Body of pancreas (tissue), 4 donors: Measurements from ENCODE around the gene ZNF497. TPM values are rescaled to one million over a fixed set of nuclear protein-coding genes. Genes with fewer than 3 reads are reported as not detected.

Source experiments
- ATAC-seq: fragments of 150-250 bp; one replicate; pipeline ENCODE4 v1.9.1; 2016
- DNase-seq, 4 donors: peaks; one replicate each; pipeline ENCODE4 v3.0.0-alpha.2; 2019
- H3K27ac ChIP-seq, 4 donors: fragments of 200-600 bp; sonication (generic); 1 replicate in 3 of 4; 2 replicates in 1 of 4; pipeline versions ENCODE4 v1.5.1 to v1.6.1; 2016 to 2019; ENCODE audit warnings: mild to moderate bottlenecking in 1 of 4, mixed read lengths in 1 of 4, moderate library complexity in 1 of 4
- H3K27me3 ChIP-seq, 2 donors: fragments of 200-600 bp; sonication (generic); one replicate each; pipeline ENCODE4 v1.6.0; 2016; ENCODE audit warnings: mild to moderate bottlenecking in 1 of 2
- H3K36me3 ChIP-seq, 2 donors: fragments of 200-600 bp; sonication (generic); replicated peaks in 1 of 2; 2 replicates each; pipeline ENCODE4 v1.5.1; 2016; ENCODE audit warnings: low read depth in 2 of 2; ENCODE audit not compliant: insufficient read depth in 1 of 2
- H3K4me1 ChIP-seq: fragments of 200-600 bp; sonication (generic); one replicate; pipeline ENCODE4 v1.6.0; 2016
- H3K4me3 ChIP-seq, 2 donors: fragments of 200-600 bp; sonication (generic); 1 replicate in 1 of 2; 2 replicates in 1 of 2; pipeline ENCODE4 v1.5.1; 2016 to 2019
- H3K9me3 ChIP-seq, 3 donors: fragments of 200-600 bp; sonication (generic); 1 replicate in 2 of 3; 2 replicates in 1 of 3; pipeline ENCODE4 v1.5.1; 2016
- POLR2A ChIP-seq, 3 donors: fragments of 450-650 bp; IDR thresholded peaks; one replicate each; pipeline ENCODE4 v1.6.1; 2016; ENCODE audit warnings: antibody characterized with exemption in 3 of 3, mild to moderate bottlenecking in 2 of 3
- WGBS, 2 donors: methylation state at CpG; one replicate each; pipeline ENCODE4 v1.1.5; 2017; 5-methylcytosine and 5-hydroxymethylcytosine counted together
- intact Hi-C: fragments of 100-400 bp; cut with DNase I; formaldehyde crosslinking; loops from one replicate; pipeline ENCODE4 v1.15.1; 2023
- total RNA-seq, 2 donors: library from RNA; depleted of rRNA; stranded (reverse); fragments of >200 nt; gene quantifications; one replicate each; pipeline ENCODE4 v1.1.0, GENCODE V29; 2016
- TF ChIP-seq, protein P1 (sequence below), 7 experiments: fragments of 450-650 bp in 4 of 7; fragments of 200-600 bp in 3 of 7; sonication (generic) in 3 of 7; IDR thresholded peaks; one replicate each; pipeline ENCODE4 v1.5.1; 2016 to 2019; ENCODE audit warnings: antibody characterized with exemption in 7 of 7

The ZNF497 gene
- total RNA-seq, 2 donors from 2014 or later = 4.6 to 4.7 TPM

DNA sequence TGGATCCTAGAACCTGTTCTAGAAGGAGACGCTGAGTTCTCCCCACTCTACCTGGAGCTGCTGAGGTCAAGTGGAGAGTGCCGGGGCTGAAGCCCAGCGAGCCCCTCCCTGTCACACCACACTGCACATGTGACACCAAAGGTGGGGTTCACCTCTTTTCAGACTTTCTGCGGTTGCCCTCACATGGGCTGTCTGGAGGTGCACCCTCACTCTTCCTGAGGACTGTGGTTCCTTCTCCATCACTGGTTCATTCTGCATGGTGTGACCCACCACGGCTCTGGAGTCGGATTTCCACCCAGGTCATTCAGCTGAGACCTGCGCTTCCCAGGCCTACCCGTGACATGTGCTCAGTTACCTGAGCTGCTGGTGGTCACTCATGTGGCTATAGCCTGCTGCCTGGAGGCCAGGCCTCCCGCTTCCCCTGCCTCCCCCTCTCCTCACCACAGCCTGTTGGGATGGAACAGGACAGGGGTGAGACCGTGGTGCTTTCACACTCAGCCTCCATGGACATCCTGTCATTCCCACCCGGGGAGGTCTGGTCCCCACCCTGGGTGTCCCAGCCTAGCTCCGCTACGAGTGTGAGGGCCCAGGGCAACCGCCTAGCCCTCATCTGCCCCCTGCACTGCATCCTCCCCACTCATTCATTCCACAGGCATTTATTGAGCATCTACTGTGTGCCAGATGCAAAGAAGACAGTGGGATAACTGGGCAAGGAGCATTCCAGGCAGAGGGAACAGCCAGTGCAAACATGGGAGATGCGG is 8.7 kb downstream of the ZNF497 start:
- Histone ChIP-seq H3K27me3 (no peaks in the 10 kb centered on the region), H3K4me1 (peaks cover 14% of the 10 kb centered on the region), H3K27ac (no peak overlapping the region), H3K36me3 (no peaks in the 10 kb centered on the region), H3K4me3 (no peak overlapping the region), H3K9me3 (no peaks in the 10 kb centered on the region)
- ATAC-seq (no peak), DNase-seq (no peak)
- 74 to 89% methylated on average over 11 to 15 of the region's 15 CpGs for WGBS, 2 donors
- TF ChIP-seq, protein P1, sequence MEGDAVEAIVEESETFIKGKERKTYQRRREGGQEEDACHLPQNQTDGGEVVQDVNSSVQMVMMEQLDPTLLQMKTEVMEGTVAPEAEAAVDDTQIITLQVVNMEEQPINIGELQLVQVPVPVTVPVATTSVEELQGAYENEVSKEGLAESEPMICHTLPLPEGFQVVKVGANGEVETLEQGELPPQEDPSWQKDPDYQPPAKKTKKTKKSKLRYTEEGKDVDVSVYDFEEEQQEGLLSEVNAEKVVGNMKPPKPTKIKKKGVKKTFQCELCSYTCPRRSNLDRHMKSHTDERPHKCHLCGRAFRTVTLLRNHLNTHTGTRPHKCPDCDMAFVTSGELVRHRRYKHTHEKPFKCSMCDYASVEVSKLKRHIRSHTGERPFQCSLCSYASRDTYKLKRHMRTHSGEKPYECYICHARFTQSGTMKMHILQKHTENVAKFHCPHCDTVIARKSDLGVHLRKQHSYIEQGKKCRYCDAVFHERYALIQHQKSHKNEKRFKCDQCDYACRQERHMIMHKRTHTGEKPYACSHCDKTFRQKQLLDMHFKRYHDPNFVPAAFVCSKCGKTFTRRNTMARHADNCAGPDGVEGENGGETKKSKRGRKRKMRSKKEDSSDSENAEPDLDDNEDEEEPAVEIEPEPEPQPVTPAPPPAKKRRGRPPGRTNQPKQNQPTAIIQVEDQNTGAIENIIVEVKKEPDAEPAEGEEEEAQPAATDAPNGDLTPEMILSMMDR (IDR thresholded peaks at IDR 0.05) = no peak
- TF ChIP-seq POLR2A (IDR thresholded peaks at IDR 0.05) = no peak
- intact Hi-C loops = no loop called here

DNA sequence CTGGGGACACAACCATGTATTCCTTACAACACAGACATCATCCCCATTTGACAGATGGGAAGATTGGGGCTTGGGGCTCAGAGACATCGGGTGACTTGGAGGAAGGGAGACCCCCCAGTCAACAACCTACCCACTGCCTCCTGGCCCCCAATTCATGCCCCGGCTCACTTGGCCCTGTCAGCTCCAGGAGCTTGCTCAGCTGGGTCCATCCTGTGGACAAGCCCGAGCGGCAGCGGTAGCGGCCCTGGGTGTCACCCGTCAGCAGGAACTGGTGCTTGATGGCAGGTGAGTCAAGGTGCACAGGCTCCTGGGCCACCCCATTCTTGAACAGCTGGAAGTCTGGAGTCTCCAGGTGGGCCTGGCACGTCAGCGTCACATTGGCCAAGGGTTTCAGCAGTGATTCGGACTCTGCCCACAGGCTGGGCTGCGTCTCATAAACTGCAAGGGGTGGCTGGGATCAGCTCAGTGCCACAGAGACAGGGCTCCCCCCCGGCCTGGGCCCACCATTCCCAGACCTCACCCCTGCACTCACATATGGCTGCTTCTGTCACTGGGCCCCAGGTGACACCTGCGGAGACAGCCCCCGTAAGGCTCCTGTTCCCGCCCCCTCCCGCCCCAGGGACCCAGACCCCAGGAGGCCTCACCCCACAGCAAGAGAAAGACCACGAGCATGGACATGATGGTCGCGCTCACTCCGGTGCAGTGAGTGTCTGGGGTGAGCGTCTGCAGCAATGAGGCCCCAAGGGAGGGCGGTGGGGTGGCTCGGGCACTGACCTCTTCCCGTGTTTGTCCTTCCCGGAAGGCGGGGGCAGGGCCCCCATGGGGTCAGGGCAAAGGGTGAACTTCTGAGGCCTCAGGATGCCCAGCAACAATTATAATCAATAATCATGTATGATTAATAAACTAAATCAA is 9.5 kb downstream of the ZNF497 start, which contains the start of gene A1BG:
Gene A1BG (minus strand): TSS at position 733 of the 912 bp plus-strand sequence. CDS start 55 bp downstream, at position 678.
- no peak for DNase-seq
- intact Hi-C loops = no loop called here
- no peak within 1 kb of the TSS for H3K27ac ChIP-seq
- peaks cover 14% of the 10 kb centered on the region for H3K4me1 ChIP-seq
- no peak for TF ChIP-seq POLR2A (IDR thresholded peaks at IDR 0.05)
- TF ChIP-seq, protein P1 (IDR thresholded peaks at IDR 0.05) = no peak
- no peak within 1 kb of the TSS for H3K4me3 ChIP-seq
- H3K9me3 ChIP-seq = no peaks in the 10 kb centered on the region
- H3K36me3 ChIP-seq = no peaks in the 10 kb centered on the region
- no peaks in the 10 kb centered on the region for H3K27me3 ChIP-seq
- 56 to 62% methylated on average over 15 to 26 of the region's 26 CpGs for WGBS, 2 donors
- ATAC-seq = no peak

DNA sequence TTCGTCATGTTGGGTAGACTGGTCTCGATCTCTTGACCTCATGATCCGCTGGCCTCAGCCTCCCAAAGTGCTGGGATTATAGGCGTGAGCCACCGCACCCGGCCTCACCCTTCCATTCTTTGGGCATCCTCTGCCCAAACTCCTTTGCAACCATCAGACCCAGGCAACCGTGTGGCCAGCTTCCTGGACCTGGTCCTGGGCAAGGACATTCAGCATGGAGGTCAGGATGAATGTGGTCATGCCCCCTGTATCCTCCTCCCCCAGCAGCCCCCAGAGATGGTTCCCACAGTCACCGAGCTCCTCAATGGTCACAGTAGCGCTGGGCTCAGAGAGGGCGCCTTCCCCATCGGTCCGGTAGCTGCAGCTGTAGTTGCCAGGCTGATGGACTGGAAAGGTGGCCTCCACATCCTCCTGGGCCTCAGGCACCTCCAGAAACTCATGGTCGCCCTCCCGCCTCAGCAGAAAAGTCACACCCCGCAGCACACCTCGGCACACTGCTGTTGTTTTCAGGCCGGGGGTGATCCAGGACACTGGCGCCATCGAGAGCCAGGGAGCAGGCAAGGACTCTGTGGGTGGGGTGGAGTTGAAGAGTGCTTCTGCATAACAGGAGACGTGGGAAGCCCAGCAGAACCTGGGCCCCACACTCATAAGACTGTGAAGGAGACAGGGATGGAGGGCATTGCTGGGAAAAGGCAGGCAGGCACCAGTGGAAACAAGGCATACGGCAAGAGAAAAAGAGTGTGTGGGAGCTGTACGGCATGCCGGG is 10.4 kb downstream of the ZNF497 start:
- Histone ChIP-seq H3K4me3 (no peak overlapping the region), H3K27me3 (peaks cover 0 to 5% of the 10 kb centered on the region in 2 donors), H3K9me3 (no peaks in the 10 kb centered on the region), H3K27ac (no peak overlapping the region), H3K36me3 (no peaks in the 10 kb centered on the region), H3K4me1 (peaks cover 15% of the 10 kb centered on the region)
- DNase-seq (no peak), ATAC-seq (no peak)
- 77 to 80% methylated on average over 14 to 23 of the region's 23 CpGs for WGBS, 2 donors
- TF ChIP-seq, protein P1 (IDR thresholded peaks at IDR 0.05) = no peak
- TF ChIP-seq POLR2A (IDR thresholded peaks at IDR 0.05) = no peak
- intact Hi-C loops = no loop called here

DNA sequence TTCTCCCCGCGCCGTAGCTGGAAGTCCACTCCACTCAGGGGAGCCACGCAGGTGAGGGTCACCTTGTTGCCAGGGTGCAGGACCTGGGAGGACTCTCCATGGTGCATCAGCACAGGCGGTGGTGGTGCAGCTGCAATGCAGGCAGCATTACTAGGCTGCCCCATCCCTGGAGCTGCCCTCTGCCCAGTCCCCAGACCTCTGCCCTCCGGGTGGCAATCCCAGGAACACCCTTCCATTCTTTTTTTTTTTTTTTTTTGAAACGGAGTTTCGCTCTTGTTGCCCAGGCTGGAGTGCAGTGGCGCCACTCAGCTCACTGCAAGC is 11.0 kb downstream of the ZNF497 start:
- intact Hi-C loops = no loop called here
- no peak for TF ChIP-seq POLR2A (IDR thresholded peaks at IDR 0.05)
- TF ChIP-seq, protein P1 (IDR thresholded peaks at IDR 0.05) = no peak
- no peaks in the 10 kb centered on the region for H3K36me3 ChIP-seq
- 82 to 84% methylated on average over 7 to 9 of the region's 9 CpGs for WGBS, 2 donors
- no peaks in the 10 kb centered on the region for H3K9me3 ChIP-seq
- DNase-seq (no peak), ATAC-seq (no peak)
- peaks cover 0 to 5% of the 10 kb centered on the region in 2 donors for H3K27me3 ChIP-seq
- no peak overlapping the region for H3K27ac ChIP-seq
- H3K4me3 ChIP-seq = no peak overlapping the region
- H3K4me1 ChIP-seq = peaks cover 18% of the 10 kb centered on the region
